HG03565 (cell line): ENCODE measurements around the gene EMD.
"Not testable (repeated sequence)": the region's sequence is repeated elsewhere in the genome, so short reads cannot be mapped to it uniquely, and the experiment has no call there.

Experiments used
- ATAC-seq: cut with Tn5 transposase; IDR thresholded peaks from one replicate; pipeline ENCODE4 v1.9.1; 2021; ENCODE audit warnings: mild to moderate bottlenecking, moderate library complexity; ENCODE audit not compliant: unreplicated experiment

EMD gene

DNA sequence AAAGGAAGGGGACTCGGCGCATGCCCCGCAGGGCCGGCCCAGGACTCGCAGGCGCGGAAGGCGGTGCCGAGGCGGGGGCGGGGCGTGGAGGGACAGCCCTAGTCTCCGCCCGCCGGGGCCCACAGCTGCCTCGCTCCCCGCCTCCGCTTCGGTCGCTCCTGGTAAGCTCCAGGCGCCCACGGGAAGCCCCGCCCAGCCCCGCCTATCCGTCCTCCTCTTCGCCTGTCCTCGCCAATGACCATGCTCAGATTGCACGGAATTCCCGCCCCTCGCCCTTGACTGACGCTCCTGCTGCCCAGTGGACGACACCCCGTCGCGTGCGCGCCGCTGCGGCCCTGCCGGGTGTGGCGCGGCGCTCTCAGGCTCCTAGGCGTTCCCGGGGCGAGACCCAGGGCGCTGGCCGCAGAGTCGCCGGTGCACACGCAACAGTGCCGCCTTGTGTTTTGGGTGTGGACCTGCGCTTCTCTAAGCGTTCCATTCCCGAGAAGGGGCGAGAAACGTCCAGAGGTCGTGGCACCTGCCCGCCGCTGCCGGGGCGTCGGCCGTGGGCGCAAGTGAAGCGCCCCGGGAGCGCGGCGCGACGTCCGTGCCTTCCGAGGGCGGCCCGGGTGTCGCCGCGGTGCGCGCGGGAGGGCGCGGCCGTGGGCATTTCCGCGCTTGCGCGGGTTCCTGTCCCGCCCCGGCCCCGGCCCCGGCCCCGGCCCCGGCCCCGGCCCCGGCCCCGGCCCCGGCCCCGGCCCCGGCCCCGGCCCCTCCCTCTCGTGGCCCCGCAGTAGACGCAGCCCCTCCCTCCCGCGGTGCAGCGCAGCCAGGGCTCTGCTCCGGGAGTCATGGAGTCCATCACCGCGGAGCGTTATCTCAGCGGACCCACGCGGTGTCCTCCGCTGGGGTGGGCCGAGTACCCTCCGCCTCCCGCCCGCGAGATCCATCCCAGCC is 11.0 kb downstream of the EMD start:
- peak; percentile 58 for ATAC-seq

- not testable (repeated sequence) for ATAC-seq
These were observed 17.3 kb downstream of the EMD start for GRCh38 chrX:154396363-154396762.

DNA sequence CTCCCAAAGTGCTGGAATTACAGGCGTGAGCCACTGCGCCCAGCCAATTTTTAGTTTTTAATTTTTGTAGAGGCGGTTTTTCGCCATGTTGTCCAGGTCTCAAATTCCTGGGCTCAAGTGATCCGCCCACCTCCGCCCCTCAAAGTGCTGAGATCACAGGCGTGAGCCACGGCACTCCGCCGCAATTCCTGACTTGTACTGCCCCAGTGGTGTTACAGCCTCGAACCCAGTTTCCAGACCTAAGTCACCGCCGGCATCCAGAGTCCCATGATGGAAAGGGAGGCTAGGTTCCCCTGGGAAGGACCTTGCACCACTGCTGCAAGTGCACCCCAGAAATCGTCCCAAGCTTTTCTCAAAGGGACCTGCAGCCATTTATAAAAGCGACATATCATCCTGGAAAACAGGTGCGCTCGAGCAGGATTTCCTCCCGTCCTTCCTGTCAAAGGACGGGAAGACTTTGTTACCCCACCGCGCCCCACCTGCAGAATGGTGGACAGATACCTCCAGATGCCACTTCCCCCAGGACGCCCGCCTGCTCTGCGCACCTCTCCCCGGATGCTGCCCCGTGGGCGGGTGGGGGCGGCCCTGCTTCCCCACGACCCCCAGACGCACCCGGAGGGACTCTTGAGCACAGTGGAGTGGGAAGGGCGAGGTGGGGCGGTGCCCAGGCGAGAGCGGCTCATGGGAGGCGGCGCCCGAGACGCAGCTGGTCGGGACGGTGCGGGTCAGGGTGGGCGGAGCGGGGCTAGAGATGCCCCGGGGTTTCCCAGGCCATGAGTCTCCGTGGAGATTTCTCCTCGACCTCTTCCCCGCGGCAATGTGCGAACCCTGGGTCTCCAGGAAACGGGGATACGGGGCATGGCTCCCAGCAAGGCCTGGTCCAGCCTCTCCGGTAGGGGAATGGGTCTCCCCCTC is 18.1 kb downstream of the EMD start:
- ATAC-seq, result peak; percentile 25

- peak; percentile 75 for ATAC-seq
These were observed 19.0 kb downstream of the EMD start, which contains the start of gene RPL10 for GRCh38 chrX:154397888-154398667. Gene RPL10, plus strand, starts transcription at chrX:154398377. Its CDS starts 143 bp downstream, at chrX:154398520.

- ATAC-seq, result no peak
These were observed 19.8 kb downstream of the EMD start for GRCh38 chrX:154398668-154399526.

GRCh38 chrX:154399527-154400368 is 20.7 kb downstream of the EMD start:
- ATAC-seq, result no peak

DNA sequence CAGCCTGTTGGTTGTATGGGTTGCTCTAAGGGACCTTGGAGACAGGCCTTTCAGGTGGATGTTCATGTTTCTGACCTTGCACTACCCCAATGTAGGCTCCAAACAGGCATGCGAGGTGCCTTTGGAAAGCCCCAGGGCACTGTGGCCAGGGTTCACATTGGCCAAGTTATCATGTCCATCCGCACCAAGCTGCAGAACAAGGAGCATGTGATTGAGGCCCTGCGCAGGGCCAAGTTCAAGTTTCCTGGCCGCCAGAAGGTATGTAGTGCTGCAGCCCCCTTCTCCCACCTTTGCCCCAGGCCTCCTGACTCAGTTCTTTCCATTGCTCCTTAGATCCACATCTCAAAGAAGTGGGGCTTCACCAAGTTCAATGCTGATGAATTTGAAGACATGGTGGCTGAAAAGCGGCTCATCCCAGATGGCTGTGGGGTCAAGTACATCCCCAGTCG is 21.3 kb downstream of the EMD start:
- not testable (repeated sequence) for ATAC-seq

DNA sequence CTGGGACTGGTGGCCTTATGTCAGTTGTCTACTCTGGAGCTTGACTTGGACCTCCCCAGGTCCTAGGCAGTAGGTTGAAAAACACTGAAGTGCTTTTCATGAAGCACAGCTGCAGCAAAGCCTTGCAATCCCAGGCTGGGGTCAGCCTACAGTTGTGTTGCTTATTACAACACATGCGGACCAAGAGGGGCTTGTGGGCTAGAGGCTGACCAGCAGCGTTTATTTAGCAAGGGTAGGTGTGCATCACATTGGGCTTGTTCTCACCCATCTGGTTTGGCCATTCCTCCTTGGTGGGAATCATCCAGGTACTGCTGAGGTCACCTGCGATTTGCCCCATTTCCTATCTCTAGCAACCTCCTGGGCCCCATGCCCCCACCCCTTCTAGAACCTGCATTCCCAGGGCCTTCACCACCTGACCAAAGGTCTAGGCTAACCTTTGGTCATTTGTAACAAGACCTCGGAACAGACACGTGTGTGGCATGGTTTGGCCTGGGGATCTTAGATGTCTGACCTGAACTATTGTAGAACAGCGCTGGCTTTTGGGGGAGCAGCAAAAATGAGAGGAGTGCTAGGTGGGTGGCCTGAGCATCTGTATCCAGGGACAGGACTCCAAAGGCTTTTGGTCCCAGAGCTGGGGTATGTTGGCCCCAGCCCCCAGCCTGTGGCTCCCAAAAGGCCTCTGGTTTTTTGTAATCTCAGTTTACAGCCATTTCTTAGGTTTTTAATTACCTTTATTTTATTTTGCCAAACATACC is 22.1 kb downstream of the EMD start:
- no peak for ATAC-seq

GRCh38 chrX:154401918-154402621 is 23.0 kb downstream of the EMD start:
- no peak for ATAC-seq

- ATAC-seq, result no peak
These were observed 23.6 kb downstream of the EMD start for GRCh38 chrX:154402622-154403127.

- ATAC-seq, result no peak
These were observed 24.1 kb downstream of the EMD start for GRCh38 chrX:154403192-154403591.

- ATAC-seq, result no peak
These were observed 24.8 kb downstream of the EMD start for GRCh38 chrX:154403858-154404257.

DNA sequence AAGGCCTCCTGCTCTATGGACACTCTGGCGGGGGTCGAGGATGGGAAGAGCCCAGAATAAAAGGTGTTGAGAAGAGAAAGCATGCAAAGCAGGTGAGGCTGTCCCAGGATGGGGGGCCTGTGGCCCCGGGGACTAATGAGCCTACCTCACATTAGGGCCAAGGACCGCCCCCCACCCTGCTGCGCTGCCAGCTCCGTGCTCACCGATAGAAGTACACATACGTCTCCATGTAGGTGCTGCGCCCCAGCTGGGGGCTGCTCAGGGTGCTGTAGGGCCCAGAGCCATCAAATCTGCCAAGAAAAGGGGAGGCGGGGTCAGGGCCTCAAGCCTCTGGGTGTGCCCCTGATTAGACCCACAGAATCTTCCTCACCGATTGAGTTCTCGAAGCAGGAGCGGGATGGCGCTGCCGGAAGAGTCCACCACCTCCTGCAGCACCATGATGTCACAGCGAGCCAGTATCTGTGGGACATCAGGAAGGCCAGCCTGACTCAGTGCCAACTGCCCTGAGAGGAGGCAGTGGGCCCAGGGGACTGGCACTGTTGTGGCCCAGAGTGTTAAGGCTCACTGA is 25.6 kb downstream of the EMD start:
- no peak for ATAC-seq

GRCh38 chrX:154408659-154409221 is 29.6 kb downstream of the EMD start:
- no peak for ATAC-seq

GRCh38 chrX:154409222-154409871 is 30.3 kb downstream of the EMD start, which contains the start of gene DNASE1L1:
Gene DNASE1L1, minus strand, starts transcription at chrX:154409254. Its CDS starts 3,686 bp downstream, at chrX:154405568.
- ATAC-seq, result no peak

GRCh38 chrX:154411981-154412340 is 32.9 kb downstream of the EMD start:
- peak; percentile 37 for ATAC-seq
